Urinary bladder (tissue), 4 donors: ENCODE measurements around the gene PNMA3. TPM values are rescaled to one million over a fixed set of nuclear protein-coding genes. Genes with fewer than 3 reads are reported as not detected.
"Not testable (repeated sequence)": the region's sequence is repeated elsewhere in the genome, so short reads cannot be mapped to it uniquely, and the experiment has no call there.

Experiments
- DNase-seq: peaks from one replicate; pipeline ENCODE4 v3.0.0-alpha.2; 2015; ENCODE audit errors: extremely low spot score
- H3K27ac ChIP-seq: one replicate; pipeline ENCODE4 v1.5.1; 2013; ENCODE audit warnings: low read depth, mild to moderate bottlenecking, moderate library complexity
- H3K36me3 ChIP-seq: one replicate; pipeline ENCODE4 v1.6.1; 2013; ENCODE audit warnings: mild to moderate bottlenecking, moderate library complexity; ENCODE audit not compliant: insufficient read depth
- H3K4me1 ChIP-seq: one replicate; pipeline ENCODE4 v1.6.1; 2013; ENCODE audit warnings: mild to moderate bottlenecking, moderate library complexity; ENCODE audit not compliant: insufficient read depth
- H3K4me3 ChIP-seq: one replicate; pipeline ENCODE4 v1.5.1; 2013; ENCODE audit warnings: low read depth, low read length
- WGBS: extraction: QIAGEN DNeasy Blood & Tissue Kit; methylation state at CpG from one replicate; pipeline ENCODE4 v1.1.7; 2013; 5-methylcytosine and 5-hydroxymethylcytosine counted together
- polyA plus RNA-seq: library from polyadenylated mRNA; stranded (reverse); fragments of 200-250 nt; gene quantifications from one replicate; pipeline ENCODE4 v1.2.3, GENCODE V29; 2013
- small RNA-seq: library from RNA; depleted of rRNA; stranded (forward); fragments of <200 nt; gene quantifications from one replicate; pipeline ENCODE3, GENCODE V24; 2014
- total RNA-seq: library from RNA; depleted of rRNA; stranded (reverse); fragments of >200 nt; gene quantifications from one replicate; pipeline ENCODE4 v1.2.3, GENCODE V29; 2014
- donor health status: healthy with polysubstance abuse.
- donor health status: healthy.

The PNMA3 gene
- total and polyA plus RNA-seq, 2 donors = 0.08 to 0.42 TPM

GRCh38 chrX:153102418-153102817, 46.1 kb downstream of the PNMA3 start:
- 64% methylated on average over 3 of the region's 3 CpGs for WGBS
- Histone ChIP-seq H3K27ac (no peak overlapping the region), H3K36me3 (no peaks in the 10 kb centered on the region), H3K4me3 (no peak overlapping the region), H3K4me1 (no peaks in the 10 kb centered on the region)
- no peak for DNase-seq

DNA sequence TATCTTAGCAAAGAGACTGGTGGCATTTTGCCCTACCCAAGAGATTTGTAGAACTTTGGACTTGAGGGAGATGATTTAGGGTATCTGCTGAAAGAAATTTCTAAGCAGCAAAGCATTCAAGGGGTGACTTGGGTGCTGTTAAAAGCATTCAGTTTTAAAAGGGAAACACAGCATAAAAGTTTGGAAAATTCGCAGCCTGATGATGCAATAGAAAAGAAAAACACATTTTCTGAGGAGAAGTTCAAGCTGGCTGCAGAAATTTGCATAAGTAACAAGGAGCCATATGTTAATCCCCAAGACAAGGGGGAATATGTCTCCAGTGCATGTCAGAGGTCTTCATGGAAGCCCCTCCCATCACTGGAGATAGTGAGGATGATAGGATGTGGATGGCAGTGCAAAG, 48.7 kb downstream of the PNMA3 start:
- H3K36me3 ChIP-seq, DNase-seq, H3K27ac ChIP-seq, H3K4me3 ChIP-seq, H3K4me1 ChIP-seq: not testable (repeated sequence)
- WGBS = 89% methylated on average over 1 of the region's 1 CpG

DNA sequence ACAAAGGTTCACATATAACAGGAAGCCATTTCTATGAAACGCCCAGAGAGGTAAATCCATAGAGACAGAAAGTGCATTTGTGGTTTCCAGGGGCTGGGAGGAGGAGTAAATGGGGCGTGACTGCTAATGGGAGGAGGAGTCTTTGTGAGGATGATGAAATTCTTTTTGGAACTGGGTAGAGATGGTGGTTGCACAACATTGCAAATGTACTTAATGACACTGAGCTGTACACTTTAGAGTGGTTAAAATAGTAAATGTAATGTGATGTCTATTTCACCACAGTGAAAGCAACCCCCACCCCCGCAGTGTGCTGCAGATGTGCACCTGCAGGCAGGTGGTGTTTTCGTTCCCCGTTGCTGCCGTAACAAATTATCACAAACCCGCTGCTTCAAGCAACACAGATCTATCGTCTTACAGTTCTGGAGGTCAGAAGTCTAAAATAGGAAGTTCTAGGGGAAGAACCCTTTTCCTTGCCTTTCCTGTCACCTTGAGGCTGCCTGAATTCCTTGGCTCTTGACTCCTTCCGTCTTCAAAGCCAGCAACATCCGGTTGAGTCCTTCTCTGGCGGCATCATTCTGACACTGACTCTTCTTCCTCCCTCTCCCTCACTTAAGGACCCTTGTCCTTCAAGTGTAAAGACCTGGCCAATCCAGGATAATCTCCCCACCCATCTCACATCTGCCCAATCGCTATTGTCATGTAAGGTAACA, 50.0 kb downstream of the PNMA3 start:
- not testable (repeated sequence) for H3K36me3 ChIP-seq, H3K4me3 ChIP-seq, DNase-seq, H3K27ac ChIP-seq, H3K4me1 ChIP-seq
- WGBS = 72% methylated on average over 2 of the region's 12 CpGs

Small RNAs within 50 kb of the gene (small RNA-seq; reads per million reads assigned to genes)
- not detected for gene AC243428.1

Other genes with a start within 250 kb of the PNMA3 start
- gene CETN2, start 225.7 kb upstream of the PNMA3 start, total RNA-seq = 38.3 TPM
- 44.1 TPM for gene CETN2, start 225.7 kb upstream of the PNMA3 start, polyA plus RNA-seq
- gene NSDHL, start 225.4 kb upstream of the PNMA3 start, total RNA-seq = 6.2 TPM
- 15.5 TPM for gene NSDHL, start 225.4 kb upstream of the PNMA3 start, polyA plus RNA-seq
- gene ZNF185, start 158.4 kb upstream of the PNMA3 start, total RNA-seq = 9.7 TPM
- 5.3 TPM for gene ZNF185, start 158.4 kb upstream of the PNMA3 start, polyA plus RNA-seq
- gene PNMA5, start 62.4 kb upstream of the PNMA3 start, total RNA-seq = not detected
- gene PNMA5, start 62.4 kb upstream of the PNMA3 start, polyA plus RNA-seq = 0.04 TPM
- gene PNMA6A, start 16.0 kb downstream of the PNMA3 start, total RNA-seq = 1.7 TPM
- gene PNMA6A, start 16.0 kb downstream of the PNMA3 start, polyA plus RNA-seq = 0.72 TPM
- not detected for gene MAGEA1, start 122.8 kb downstream of the PNMA3 start, total RNA-seq
- not detected for gene MAGEA1, start 122.8 kb downstream of the PNMA3 start, polyA plus RNA-seq